PC-3 (cell line): Measurements from ENCODE around the gene DRAP1.

Source experiments
- EZH2 ChIP-seq: fragments of 300-600 bp; sonication (generic); IDR thresholded peaks from one replicate; pipeline ENCODE4 v1.6.1; 2017; ENCODE audit warnings: antibody characterized with exemption, mild to moderate bottlenecking, low read length; ENCODE audit not compliant: unreplicated experiment
- EZH2phosphoT487 ChIP-seq: fragments of 300-600 bp; sonication (generic); IDR thresholded peaks from 2 replicates; pipeline ENCODE4 v1.6.1; 2018; ENCODE audit warnings: mild to moderate bottlenecking, antibody characterized with exemption, low read length, borderline replicate concordance
- TF ChIP-seq, protein P1 (sequence below): fragments of 300-600 bp; sonication (generic); conservative IDR thresholded peaks from 2 replicates; pipeline ENCODE4 v1.5.1; 2017; ENCODE audit warnings: antibody characterized with exemption, low read depth, mild to moderate bottlenecking, low read length

- TF ChIP-seq, protein P1, sequence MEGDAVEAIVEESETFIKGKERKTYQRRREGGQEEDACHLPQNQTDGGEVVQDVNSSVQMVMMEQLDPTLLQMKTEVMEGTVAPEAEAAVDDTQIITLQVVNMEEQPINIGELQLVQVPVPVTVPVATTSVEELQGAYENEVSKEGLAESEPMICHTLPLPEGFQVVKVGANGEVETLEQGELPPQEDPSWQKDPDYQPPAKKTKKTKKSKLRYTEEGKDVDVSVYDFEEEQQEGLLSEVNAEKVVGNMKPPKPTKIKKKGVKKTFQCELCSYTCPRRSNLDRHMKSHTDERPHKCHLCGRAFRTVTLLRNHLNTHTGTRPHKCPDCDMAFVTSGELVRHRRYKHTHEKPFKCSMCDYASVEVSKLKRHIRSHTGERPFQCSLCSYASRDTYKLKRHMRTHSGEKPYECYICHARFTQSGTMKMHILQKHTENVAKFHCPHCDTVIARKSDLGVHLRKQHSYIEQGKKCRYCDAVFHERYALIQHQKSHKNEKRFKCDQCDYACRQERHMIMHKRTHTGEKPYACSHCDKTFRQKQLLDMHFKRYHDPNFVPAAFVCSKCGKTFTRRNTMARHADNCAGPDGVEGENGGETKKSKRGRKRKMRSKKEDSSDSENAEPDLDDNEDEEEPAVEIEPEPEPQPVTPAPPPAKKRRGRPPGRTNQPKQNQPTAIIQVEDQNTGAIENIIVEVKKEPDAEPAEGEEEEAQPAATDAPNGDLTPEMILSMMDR, result no peak
- TF ChIP-seq EZH2phosphoT487 (no peak), EZH2 (no peak)
These were observed 1.2 kb downstream of the DRAP1 start for GRCh38 chr11:65920372-65920802.
